VCaP (cell line): ENCODE results near the gene NTN3.

Experiments used
- H3K27ac ChIP-seq: fragments of 450-650 bp; 2 replicates; pipeline ENCODE4 v1.5.1; 2017
- TF ChIP-seq, protein P1 (sequence below): fragments of 450-650 bp; conservative IDR thresholded peaks from 2 replicates; pipeline ENCODE4 v1.5.1; 2017; ENCODE audit warnings: mild to moderate bottlenecking, moderate library complexity

NTN3 gene

GRCh38 chr16:2447920-2448583 is 23.0 kb upstream of the NTN3 start:
- H3K27ac ChIP-seq, result no peak overlapping the region
- TF ChIP-seq, protein P1, sequence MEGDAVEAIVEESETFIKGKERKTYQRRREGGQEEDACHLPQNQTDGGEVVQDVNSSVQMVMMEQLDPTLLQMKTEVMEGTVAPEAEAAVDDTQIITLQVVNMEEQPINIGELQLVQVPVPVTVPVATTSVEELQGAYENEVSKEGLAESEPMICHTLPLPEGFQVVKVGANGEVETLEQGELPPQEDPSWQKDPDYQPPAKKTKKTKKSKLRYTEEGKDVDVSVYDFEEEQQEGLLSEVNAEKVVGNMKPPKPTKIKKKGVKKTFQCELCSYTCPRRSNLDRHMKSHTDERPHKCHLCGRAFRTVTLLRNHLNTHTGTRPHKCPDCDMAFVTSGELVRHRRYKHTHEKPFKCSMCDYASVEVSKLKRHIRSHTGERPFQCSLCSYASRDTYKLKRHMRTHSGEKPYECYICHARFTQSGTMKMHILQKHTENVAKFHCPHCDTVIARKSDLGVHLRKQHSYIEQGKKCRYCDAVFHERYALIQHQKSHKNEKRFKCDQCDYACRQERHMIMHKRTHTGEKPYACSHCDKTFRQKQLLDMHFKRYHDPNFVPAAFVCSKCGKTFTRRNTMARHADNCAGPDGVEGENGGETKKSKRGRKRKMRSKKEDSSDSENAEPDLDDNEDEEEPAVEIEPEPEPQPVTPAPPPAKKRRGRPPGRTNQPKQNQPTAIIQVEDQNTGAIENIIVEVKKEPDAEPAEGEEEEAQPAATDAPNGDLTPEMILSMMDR, result no peak

- TF ChIP-seq, protein P1, result no peak
- no peak overlapping the region for H3K27ac ChIP-seq
Observed at GRCh38 chr16:2449118-2449517, 22.0 kb upstream of the NTN3 start.

GRCh38 chr16:2450535-2450934 is 20.6 kb upstream of the NTN3 start:
- TF ChIP-seq, protein P1, result no peak
- H3K27ac ChIP-seq, result no peak overlapping the region

DNA sequence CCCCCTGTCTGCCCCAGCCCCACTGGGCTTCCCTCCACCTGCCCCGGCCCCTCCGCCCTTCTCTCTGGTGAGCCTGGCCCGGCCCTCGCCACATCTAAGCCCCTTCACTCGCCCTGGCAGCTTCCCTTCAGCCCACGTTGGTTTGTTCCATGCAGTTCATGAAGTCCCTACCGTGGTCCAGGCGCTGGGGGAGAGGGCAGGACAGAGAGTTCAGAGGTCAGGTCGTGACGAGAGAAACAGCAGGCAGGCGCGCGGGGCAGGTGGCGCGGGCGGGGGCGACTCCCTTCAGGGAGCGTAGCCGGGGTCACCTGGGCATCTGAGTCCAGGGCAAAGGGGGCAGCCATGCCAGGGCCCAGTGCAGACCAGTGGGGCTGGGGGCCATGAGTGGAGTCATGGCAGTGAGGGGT is 20.1 kb upstream of the NTN3 start:
- TF ChIP-seq, protein P1, result no peak

GRCh38 chr16:2451851-2452320 is 19.2 kb upstream of the NTN3 start:
- TF ChIP-seq, protein P1, result no peak

More for the DNA sequence above, 20.1 kb upstream of the NTN3 start:
- H3K27ac ChIP-seq, result no peak overlapping the region

DNA sequence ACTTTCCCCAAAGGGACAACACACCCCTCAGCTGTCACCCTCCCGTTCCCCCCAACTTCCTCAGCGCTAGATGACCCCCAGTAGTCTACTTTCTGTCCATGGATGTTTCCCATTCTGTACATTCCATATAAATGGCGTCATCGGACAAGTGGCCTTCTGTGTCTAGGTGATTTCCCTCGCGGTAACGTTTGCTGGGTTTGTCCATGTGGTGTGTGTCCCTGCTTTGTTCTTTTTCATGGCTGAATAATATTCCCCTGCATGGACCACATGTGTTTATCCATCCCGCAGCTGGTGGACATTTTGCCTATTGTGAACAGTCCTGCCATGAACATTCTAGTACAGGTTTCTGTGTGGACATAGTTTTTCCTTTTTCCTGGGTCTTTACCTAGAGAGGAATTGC is 18.4 kb upstream of the NTN3 start:
- no peak overlapping the region for H3K27ac ChIP-seq
- TF ChIP-seq, protein P1, result no peak

More at GRCh38 chr16:2451851-2452320, 19.2 kb upstream of the NTN3 start:
- no peak overlapping the region for H3K27ac ChIP-seq

DNA sequence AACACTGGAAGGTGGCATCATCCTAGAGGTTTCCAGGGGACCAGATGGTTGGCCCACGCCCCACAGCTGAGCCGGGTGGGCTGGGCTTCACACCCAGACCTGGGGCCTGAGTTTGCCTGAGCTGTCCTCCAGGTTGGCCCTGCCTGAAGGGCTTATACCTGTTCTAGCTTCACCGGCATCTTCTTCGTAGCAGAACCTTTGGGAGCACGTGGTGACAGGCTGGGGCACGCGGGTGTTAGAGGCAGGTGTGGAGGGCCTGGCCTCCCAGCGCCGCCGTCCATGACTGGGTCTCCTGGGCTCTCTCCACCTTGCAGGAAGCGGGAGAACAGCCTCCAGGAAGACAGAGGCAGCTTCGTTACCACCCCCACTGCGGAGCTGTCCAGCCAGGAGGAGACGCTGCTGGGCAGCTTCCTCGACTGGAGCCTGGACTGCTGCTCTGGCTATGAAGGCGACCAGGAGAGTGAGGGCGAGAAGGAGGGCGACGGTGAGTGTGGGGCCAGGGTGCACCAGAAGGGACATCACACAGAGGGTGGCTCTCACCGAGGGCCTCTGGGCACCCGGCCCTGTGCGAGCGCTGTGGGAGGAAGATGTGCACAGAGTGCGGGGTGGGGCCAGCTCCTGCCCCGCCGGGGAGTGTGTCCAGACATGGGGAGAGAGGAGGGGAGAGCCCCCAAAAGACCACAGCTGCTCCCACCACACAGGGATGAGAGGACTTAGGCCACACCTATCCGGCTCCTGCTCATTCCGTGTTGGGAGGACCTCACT is 15.8 kb upstream of the NTN3 start:
- H3K27ac ChIP-seq, result no peak overlapping the region
- TF ChIP-seq, protein P1, result no peak
